GM19238 (cell line): Measurements from ENCODE around the gene ATG4D.
A peak's percentile ranks its signal among the peaks of the same experiment; 100 is the strongest.
"Not testable (repeated sequence)": the region's sequence is repeated elsewhere in the genome, so short reads cannot be mapped to it uniquely, and the experiment has no call there.

Source experiments
- DNase-seq: peaks from one replicate; pipeline ENCODE4 v3.0.0; 2011; ENCODE audit warnings: low spot score; ENCODE audit not compliant: insufficient read length

ATG4D gene

GRCh38 chr19:10551698-10552301 lies 8.1 kb downstream of the ATG4D start:
- DNase-seq = no peak

GRCh38 chr19:10552510-10553053 lies 8.9 kb downstream of the ATG4D start:
- DNase-seq = no peak

- no peak for DNase-seq
These were observed 9.5 kb downstream of the ATG4D start for GRCh38 chr19:10553087-10553667.

- DNase-seq = peak; percentile 71
These were observed 10.3 kb downstream of the ATG4D start for GRCh38 chr19:10553943-10554381.

GRCh38 chr19:10554760-10555609 lies 11.3 kb downstream of the ATG4D start:
- no peak for DNase-seq

GRCh38 chr19:10555610-10555973 lies 11.9 kb downstream of the ATG4D start:
- no peak for DNase-seq

GRCh38 chr19:10557603-10558197 lies 14.0 kb downstream of the ATG4D start:
- DNase-seq = no peak

GRCh38 chr19:10560154-10560553 lies 16.4 kb downstream of the ATG4D start:
- DNase-seq = no peak

GRCh38 chr19:10562609-10563008 lies 18.9 kb downstream of the ATG4D start:
- DNase-seq = no peak

- peak; percentile 82 for DNase-seq
These were observed 21.4 kb downstream of the ATG4D start for GRCh38 chr19:10565028-10565566.

GRCh38 chr19:10565567-10566407 lies 22.1 kb downstream of the ATG4D start, which contains the start of gene KRI1:
TSS of gene KRI1 (minus strand) at chr19:10566010. CDS start at chr19:10565999, 11 bp downstream.
- peak; percentile 94 for DNase-seq

GRCh38 chr19:10566408-10566657 lies 22.6 kb downstream of the ATG4D start:
- DNase-seq = no peak

GRCh38 chr19:10566658-10567410 lies 23.1 kb downstream of the ATG4D start:
- DNase-seq = peak; percentile 49

- no peak for DNase-seq
These were observed 24.0 kb downstream of the ATG4D start for GRCh38 chr19:10567656-10568055.

- no peak for DNase-seq
These were observed 24.5 kb downstream of the ATG4D start for GRCh38 chr19:10568062-10568825.

- DNase-seq = peak; percentile 88
These were observed 25.3 kb downstream of the ATG4D start, which contains the start of gene CDKN2D for GRCh38 chr19:10568826-10569651. TSS of gene CDKN2D (minus strand) at chr19:10568979. CDS start at chr19:10568653, 326 bp downstream.

GRCh38 chr19:10573793-10574192 lies 30.1 kb downstream of the ATG4D start:
- not testable (repeated sequence) for DNase-seq

- no peak for DNase-seq
These were observed 30.8 kb downstream of the ATG4D start for GRCh38 chr19:10574462-10574861.
